Naive thymus-derived CD8-positive, alpha-beta T cell (primary cell): ENCODE results near the gene PHIP. TPM values are rescaled to one million over a fixed set of nuclear protein-coding genes. Genes with fewer than 3 reads are reported as not detected.

Experiments
- ATAC-seq, 2 donors: fragments of 150-1000 bp; cut with Tn5 transposase in 1 of 2; sonication (Bioruptor Pico), chemical (Tn5 transposase) in 1 of 2; 1 replicate in 1 of 2; 2 replicates in 1 of 2; pipeline ENCODE4 v1.10.0; 2021; ENCODE audit warnings: mild to moderate bottlenecking in 2 of 2, moderate library complexity in 2 of 2
- POLR2A ChIA-PET: fragments of 350-600 bp; sonication (Branson Sonifier 250); formaldehyde crosslinking; loops from one replicate; lab custom pipeline; 2021; ENCODE audit warnings: antibody characterized with exemption; lab: Charles Lee
- DNase-seq, 10 donors: peaks; one replicate each; pipeline versions ENCODE4 v3.0.0 to v3.0.0-alpha.2; 2020 to 2022
- H3K27ac Mint-ChIP-seq, 10 donors: one replicate each; pipeline ENCODE4 v1.8.0; 2020 to 2022; ENCODE audit warnings: mild to moderate bottlenecking in 10 of 10, mixed read lengths in 10 of 10, moderate library complexity in 4 of 10, inconsistent platforms in 1 of 10
- H3K27me3 Mint-ChIP-seq, 5 donors: one replicate each; pipeline ENCODE4 v1.8.0; 2021 to 2022; ENCODE audit warnings: mixed read lengths in 5 of 5
- H3K36me3 Mint-ChIP-seq, 3 donors: one replicate each; pipeline ENCODE4 v1.8.0; 2020 to 2022; ENCODE audit warnings: mixed read lengths in 3 of 3, mild to moderate bottlenecking in 2 of 3, inconsistent platforms in 1 of 3
- H3K4me1 Mint-ChIP-seq, 4 donors: one replicate each; pipeline ENCODE4 v1.8.0; 2021 to 2022; ENCODE audit warnings: mixed read lengths in 4 of 4
- H3K4me3 Mint-ChIP-seq, 10 donors: one replicate each; pipeline ENCODE4 v1.8.0; 2020 to 2022; ENCODE audit warnings: mild to moderate bottlenecking in 10 of 10, mixed read lengths in 10 of 10, moderate library complexity in 6 of 10, inconsistent platforms in 1 of 10
- H3K9me3 Mint-ChIP-seq, 9 donors: one replicate each; pipeline ENCODE4 v1.8.0; 2020 to 2022; ENCODE audit warnings: mixed read lengths in 9 of 9, mild to moderate bottlenecking in 3 of 9, inconsistent platforms in 1 of 9, moderate library complexity in 1 of 9
- polyA plus RNA-seq, 3 donors: library from polyadenylated mRNA; unstranded; fragments of 300-500 nt; fragmentation: Illumina TruSeq; gene quantifications; one replicate each; pipeline ENCODE4 v1.2.3, GENCODE V29; 2021
- total RNA-seq, 8 experiments: library from RNA in 2 of 8; stranded (reverse) in 2 of 8; gene quantifications; one replicate each; pipeline ENCODE4 v1.2.3 and lab custom pipeline; 2021 to 2026

The PHIP gene
- total and polyA plus RNA-seq, 5 experiments from 2014 or later: 8.6 to 46.8 (median 11.9) TPM

DNA sequence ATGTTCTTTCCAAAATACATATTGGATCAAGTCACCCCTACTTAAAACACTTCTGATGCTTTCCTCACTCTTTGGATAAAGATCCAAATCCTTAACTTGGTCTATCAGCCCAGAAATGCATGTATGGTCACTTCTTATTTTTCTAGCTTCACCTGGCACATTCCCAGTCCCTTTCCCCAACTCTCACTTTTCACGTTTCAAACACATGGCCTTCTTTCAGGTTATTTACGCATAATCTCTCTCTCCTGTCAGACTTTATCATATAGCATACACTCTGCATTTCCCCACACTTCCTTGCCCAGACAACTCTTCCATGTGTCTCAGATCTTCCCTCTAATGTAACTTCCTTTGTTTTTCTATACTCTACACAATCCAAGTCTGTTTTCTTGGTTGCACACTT lies 12.8 kb downstream of the PHIP start:
- DNase-seq (no peak), ATAC-seq (no peak)
- Mint-ChIP-seq H3K4me1 (peaks cover 5 to 24% (median 15%) of the 10 kb centered on the region in 4 donors), H3K4me3 (no peak overlapping the region), H3K27me3 (no peaks in the 10 kb centered on the region), H3K27ac (no peak overlapping the region), H3K36me3 (peaks cover 0 to 10% (median 2%) of the 10 kb centered on the region in 3 donors), H3K9me3 (no peaks in the 10 kb centered on the region)
- POLR2A ChIA-PET: interaction anchor here (4.2 kb wide), 1 partner anchor 12 kb away, joined by 17 read pairs; the partner anchor contains the start of gene PHIP

DNA sequence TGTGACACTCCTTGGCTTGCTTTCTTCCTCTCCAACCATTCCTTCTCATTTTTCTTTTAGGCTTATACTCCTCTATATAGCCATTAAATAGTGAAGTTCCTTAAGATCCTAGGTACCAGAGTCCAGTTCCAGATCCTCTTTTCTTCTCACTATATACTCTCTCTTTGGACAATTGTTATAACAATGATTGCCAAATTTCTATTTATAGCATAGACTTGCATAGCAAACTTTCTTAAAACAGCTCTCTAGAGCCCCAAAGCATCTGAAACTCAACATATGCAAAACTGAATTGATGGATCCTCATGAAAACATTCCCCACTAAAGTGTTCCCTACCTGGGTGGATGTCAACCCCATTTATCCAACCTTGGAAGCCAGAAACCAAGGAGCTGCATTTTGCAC lies 13.4 kb downstream of the PHIP start:
- Mint-ChIP-seq H3K27me3 (no peaks in the 10 kb centered on the region), H3K4me1 (peaks cover 7 to 22% (median 14%) of the 10 kb centered on the region in 4 donors), H3K36me3 (peaks cover 0 to 15% (median 2%) of the 10 kb centered on the region in 3 donors), H3K9me3 (no peaks in the 10 kb centered on the region), H3K27ac (no peak overlapping the region), H3K4me3 (no peak overlapping the region)
- POLR2A ChIA-PET: interaction anchor here (4.2 kb wide), 1 partner anchor 13 kb away, joined by 17 read pairs; the partner anchor contains the start of gene PHIP
- ATAC-seq (no peak), DNase-seq (no peak)

DNA sequence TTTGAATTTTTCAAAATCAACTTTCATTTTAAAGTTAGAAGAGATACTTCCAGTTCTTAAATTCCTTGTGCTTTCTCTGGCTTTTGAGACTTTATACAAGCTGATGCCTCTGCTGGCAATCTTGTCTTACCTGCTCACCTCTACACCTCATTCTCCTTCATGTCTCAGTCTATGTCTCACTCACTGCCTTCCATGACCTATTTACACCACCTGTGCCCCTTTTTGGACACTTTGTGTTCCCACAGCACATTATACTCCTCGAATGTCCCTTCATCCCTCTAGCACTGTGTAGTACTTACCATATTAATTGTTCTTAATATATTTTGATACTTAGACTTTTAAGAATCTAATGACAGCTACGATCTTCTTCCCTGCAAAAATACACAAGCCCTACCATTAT lies 15.3 kb downstream of the PHIP start:
- Mint-ChIP-seq H3K4me3 (no peak overlapping the region), H3K4me1 (peaks cover 8 to 15% (median 10%) of the 10 kb centered on the region in 4 donors), H3K36me3 (peaks cover 7 to 33% (median 7%) of the 10 kb centered on the region in 3 donors), H3K9me3 (no peaks in the 10 kb centered on the region), H3K27ac (no peak overlapping the region), H3K27me3 (no peaks in the 10 kb centered on the region)
- POLR2A ChIA-PET: no interaction called here
- DNase-seq (no peak), ATAC-seq (no peak)

DNA sequence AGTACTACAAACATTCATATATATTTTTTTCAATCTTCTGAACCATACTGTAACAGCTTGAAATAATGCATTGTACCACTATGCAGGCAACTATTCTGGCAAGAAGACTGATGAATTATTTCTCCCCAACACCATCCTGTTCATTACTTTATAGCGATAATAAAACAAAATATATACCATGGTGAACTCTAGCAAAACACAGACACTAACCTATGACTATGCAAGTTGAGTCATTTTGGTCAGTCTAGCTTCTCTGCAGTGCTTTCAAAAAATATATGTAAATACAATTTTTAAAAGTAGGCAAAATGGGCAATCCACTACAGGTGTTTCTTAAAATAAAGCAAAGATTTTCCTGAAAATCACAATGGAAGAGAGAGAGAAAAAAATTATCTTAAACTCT lies 20.3 kb downstream of the PHIP start:
- Mint-ChIP-seq H3K36me3 (peaks cover 14 to 76% (median 23%) of the 10 kb centered on the region in 3 donors), H3K27me3 (no peaks in the 10 kb centered on the region)

DNA sequence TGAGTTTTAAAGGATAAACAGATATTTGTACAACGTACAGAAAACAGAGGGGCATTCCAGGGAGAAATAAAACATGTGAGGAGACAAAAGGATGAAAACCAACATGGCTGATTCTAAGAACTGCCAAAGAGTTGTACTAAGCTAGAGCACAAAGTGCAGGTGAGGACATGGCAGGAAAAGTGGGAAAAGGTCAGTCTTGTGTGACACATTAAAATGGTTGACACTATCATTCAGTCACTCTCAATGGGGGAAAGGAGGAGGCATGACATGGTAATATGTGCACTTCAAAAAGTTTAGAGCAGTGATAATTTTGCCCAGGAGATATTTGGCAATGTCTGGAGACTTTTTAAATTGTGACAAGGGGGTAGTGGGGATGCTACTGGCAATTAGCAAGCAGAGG lies 21.8 kb downstream of the PHIP start:
- H3K9me3 Mint-ChIP-seq: peaks cover 0 to 4% (median 0%) of the 10 kb centered on the region in 9 donors
- H3K4me1 Mint-ChIP-seq: peaks cover 16 to 24% (median 18%) of the 10 kb centered on the region in 4 donors
- no peak for DNase-seq
- peak overlapping the region in 5 of 10 donors; percentile 10 to 66 (median 35) for H3K27ac Mint-ChIP-seq
- POLR2A ChIA-PET: no interaction called here
- peaks cover 24 to 89% (median 34%) of the 10 kb centered on the region in 3 donors for H3K36me3 Mint-ChIP-seq
- ATAC-seq: no peak
- H3K4me3 Mint-ChIP-seq: no peak overlapping the region
- no peaks in the 10 kb centered on the region for H3K27me3 Mint-ChIP-seq

More for the DNA sequence above, 20.3 kb downstream of the PHIP start:
- Mint-ChIP-seq H3K4me3 (no peak overlapping the region), H3K9me3 (peaks cover 0 to 3% (median 0%) of the 10 kb centered on the region in 9 donors), H3K27ac (no peak overlapping the region), H3K4me1 (peaks cover 13 to 16% (median 15%) of the 10 kb centered on the region in 4 donors)
- ATAC-seq (no peak), DNase-seq (no peak)
- POLR2A ChIA-PET: no interaction called here

DNA sequence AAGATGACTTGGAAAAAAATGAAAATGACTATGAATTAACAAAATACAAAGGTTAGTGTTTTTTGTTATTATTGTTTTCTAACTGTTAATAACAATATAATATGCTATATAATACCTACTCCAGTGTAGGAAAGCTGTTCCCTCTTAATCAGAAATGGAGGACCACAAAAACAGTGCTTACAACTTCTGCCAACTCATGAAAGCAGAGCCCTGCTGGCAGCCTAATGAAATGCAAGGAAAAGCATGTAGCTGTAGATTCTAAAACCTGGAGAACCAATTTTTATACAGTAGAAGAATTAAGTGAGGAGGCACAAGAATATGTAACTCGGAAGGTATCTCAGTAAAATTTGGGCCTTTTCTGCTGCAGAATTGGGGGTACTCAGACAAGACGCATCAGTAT lies 29.4 kb downstream of the PHIP start:
- Mint-ChIP-seq H3K9me3 (peaks cover 0 to 4% (median 0%) of the 10 kb centered on the region in 9 donors), H3K27me3 (no peaks in the 10 kb centered on the region), H3K4me3 (no peak overlapping the region), H3K27ac (no peak overlapping the region), H3K4me1 (peaks cover 23 to 50% (median 24%) of the 10 kb centered on the region in 4 donors), H3K36me3 (peaks cover 12 to 65% (median 31%) of the 10 kb centered on the region in 3 donors)
- DNase-seq (peak in 2 of 10 donors; percentile 1 to 4), ATAC-seq (peak in 1 of 2 donors; percentile 39)
- POLR2A ChIA-PET: interaction anchor here (1.0 to 1.3 kb wide), 2 partner anchors 28 to 29 kb away, joined by 3 read pairs; partner anchors contain the start of gene PHIP

DNA sequence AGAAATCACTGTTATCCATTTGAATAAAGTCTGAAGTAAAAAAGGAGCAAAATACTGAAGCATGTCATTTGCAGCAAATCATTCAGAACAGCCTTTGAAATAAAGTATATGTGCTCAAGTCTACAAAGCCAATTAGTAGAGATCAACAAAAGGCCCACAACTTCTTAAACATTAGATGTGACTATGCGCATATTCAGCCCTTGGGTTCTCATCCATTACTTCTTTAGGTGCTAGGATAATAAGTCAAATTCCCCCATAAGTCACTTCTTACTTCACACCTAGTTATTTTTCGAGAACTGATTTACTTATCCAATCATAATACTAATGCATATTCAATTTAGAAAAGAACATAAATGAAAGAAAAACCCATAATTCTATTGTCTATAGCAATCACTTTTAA lies 31.0 kb downstream of the PHIP start:
- POLR2A ChIA-PET: no interaction called here
- H3K27me3 Mint-ChIP-seq: no peaks in the 10 kb centered on the region
- H3K27ac Mint-ChIP-seq: peak overlapping the region in 1 of 10 donors; percentile 45
- ATAC-seq (no peak), DNase-seq (no peak)
- peaks cover 4 to 60% (median 17%) of the 10 kb centered on the region in 3 donors for H3K36me3 Mint-ChIP-seq
- peak overlapping the region in 1 of 10 donors; percentile 2 for H3K4me3 Mint-ChIP-seq
- no peaks in the 10 kb centered on the region for H3K9me3 Mint-ChIP-seq
- H3K4me1 Mint-ChIP-seq: peaks cover 27 to 56% (median 33%) of the 10 kb centered on the region in 4 donors

DNA sequence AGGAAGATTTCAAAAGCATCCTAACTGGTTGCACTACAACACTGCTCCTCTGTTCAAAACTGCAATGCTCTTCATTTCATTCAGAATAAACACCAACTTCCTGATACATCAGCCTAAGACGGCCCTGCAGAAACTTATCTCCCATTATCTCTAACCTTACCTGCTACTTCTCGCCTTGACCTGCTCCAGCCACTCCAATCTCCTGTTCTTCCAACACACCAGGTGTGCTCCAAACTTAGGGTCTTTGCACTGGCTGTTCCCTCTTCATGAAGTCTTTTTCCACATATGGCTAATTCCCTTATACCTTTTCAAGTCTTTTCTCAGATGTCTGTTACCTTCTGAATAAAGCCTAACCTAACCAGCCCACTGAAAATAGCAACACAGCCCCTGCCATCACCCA lies 32.1 kb downstream of the PHIP start:
- Mint-ChIP-seq H3K27me3 (no peaks in the 10 kb centered on the region), H3K36me3 (peaks cover 0 to 60% (median 15%) of the 10 kb centered on the region in 3 donors), H3K4me3 (peak overlapping the region in 5 of 10 donors; percentile 9 to 37 (median 18)), H3K9me3 (no peaks in the 10 kb centered on the region), H3K4me1 (peaks cover 28 to 52% (median 38%) of the 10 kb centered on the region in 4 donors), H3K27ac (peak overlapping the region in 8 of 10 donors; percentile 1 to 76 (median 44))
- DNase-seq (peak in 1 of 10 donors; percentile 11), ATAC-seq (peak; percentile 44 to 47)
- POLR2A ChIA-PET: no interaction called here

DNA sequence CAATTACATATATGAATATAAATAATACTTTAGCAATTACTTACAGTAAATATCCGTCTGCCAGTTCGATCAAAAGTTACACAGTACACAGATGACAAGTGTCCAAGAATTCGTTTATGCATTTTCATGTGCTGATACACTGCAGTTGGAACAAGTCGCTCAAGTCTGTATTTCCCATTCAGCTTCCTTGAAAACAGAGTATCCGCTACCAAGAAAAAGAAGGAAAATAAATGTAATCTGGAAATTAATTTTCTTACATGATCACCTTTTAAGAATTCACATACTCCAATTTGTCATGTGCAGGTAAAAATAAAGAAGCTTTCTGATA lies 35.3 kb downstream of the PHIP start:
- no peak for ATAC-seq
- no peaks in the 10 kb centered on the region for H3K27me3 Mint-ChIP-seq
- peaks cover 0 to 65% (median 25%) of the 10 kb centered on the region in 3 donors for H3K36me3 Mint-ChIP-seq
- POLR2A ChIA-PET: interaction anchor here (3.4 kb wide), 1 partner anchor 35 kb away, joined by 12 read pairs; the partner anchor contains the start of gene PHIP
- no peak overlapping the region for H3K27ac Mint-ChIP-seq
- H3K9me3 Mint-ChIP-seq: no peaks in the 10 kb centered on the region
- peaks cover 30 to 60% (median 53%) of the 10 kb centered on the region in 4 donors for H3K4me1 Mint-ChIP-seq
- DNase-seq: no peak
- peak overlapping the region in 2 of 10 donors; percentile 7 to 14 for H3K4me3 Mint-ChIP-seq

DNA sequence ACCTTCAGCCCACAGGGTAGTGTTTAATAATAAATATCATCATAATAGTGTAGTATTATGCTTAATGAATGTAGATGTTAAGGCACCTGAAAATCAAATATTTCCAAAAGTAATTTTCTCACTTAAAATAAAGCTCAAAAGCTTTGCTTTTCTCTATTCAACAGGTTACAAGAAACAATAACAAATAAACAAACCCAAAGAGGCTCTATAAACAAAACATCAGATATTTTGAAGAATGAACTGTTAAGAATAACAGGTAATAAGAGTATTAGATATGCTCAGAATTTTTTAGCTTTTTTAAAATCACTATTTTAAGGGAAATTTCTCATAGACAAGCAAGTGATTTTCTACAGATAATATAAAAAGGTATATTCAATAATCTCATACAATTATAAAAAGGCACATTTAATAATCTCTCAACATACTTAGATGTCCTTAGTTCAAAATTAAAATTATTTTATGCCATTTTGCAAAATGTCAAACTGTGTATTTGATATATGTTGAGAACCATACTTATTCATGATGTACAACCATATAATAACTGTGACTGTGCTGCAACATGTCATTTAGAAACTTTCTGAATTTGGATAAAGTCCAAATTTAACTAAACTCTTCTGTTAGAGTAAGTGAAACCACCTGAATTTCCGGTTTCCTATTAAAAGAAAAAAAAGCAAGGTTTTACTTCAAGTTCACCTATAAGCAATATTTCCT lies 35.8 kb downstream of the PHIP start:
- Mint-ChIP-seq H3K36me3 (peaks cover 0 to 67% (median 26%) of the 10 kb centered on the region in 3 donors), H3K9me3 (no peaks in the 10 kb centered on the region), H3K4me3 (peak overlapping the region in 1 of 10 donors; percentile 14), H3K27ac (no peak overlapping the region), H3K4me1 (peaks cover 28 to 60% (median 53%) of the 10 kb centered on the region in 4 donors), H3K27me3 (no peaks in the 10 kb centered on the region)
- DNase-seq (peak in 1 of 10 donors; percentile 14), ATAC-seq (peak in 1 of 2 donors; percentile 23)
- POLR2A ChIA-PET: interaction anchor here (3.4 kb wide), 1 partner anchor 36 kb away, joined by 12 read pairs; the partner anchor contains the start of gene PHIP

DNA sequence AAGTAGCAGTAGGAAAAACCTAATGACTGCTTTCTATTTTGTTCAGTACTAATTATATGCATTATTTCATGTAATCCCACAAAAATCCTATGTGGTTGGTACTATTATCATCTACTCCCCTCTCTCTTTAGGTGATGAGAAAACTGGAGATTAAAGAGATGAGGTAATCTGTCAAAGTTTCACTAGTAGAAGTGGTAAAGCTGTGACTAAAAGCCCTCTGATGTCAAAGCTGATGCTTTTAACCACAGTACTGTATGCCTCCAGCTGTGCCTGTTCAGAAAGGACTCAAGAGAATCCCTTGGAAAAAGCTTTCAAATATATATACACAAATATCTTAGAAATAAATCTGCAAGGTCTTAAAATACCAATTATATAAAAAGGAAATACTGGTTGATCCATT lies 38.0 kb downstream of the PHIP start:
- Mint-ChIP-seq H3K9me3 (no peaks in the 10 kb centered on the region), H3K36me3 (peaks cover 0 to 74% (median 30%) of the 10 kb centered on the region in 3 donors), H3K4me3 (no peak overlapping the region), H3K4me1 (peaks cover 30 to 59% (median 55%) of the 10 kb centered on the region in 4 donors), H3K27me3 (no peaks in the 10 kb centered on the region), H3K27ac (no peak overlapping the region)
- ATAC-seq: peak in 1 of 2 donors; percentile 27
- no peak for DNase-seq
- POLR2A ChIA-PET: no interaction called here

DNA sequence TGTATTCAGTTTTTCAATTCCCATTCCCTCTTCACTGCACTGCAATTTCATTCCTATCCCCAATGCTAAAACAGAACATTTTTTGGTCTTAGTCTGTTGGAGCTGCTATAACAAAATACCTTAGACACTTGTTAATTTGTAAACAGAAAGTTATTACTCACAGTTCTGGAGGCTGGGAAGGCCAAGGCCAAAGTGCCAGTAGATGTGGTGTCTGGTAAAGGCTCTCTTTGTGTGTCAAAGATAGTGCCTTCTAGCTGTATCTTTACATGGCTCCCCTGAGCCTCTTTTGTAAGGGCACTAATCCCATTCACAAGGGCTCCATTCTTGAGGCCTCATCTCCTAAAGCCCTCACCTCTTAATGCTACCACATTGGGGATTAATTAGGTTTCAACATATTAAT lies 40.0 kb downstream of the PHIP start:
- H3K4me1 Mint-ChIP-seq: peaks cover 31 to 58% (median 54%) of the 10 kb centered on the region in 4 donors
- DNase-seq: no peak
- POLR2A ChIA-PET: no interaction called here
- no peaks in the 10 kb centered on the region for H3K27me3 Mint-ChIP-seq
- ATAC-seq: no peak
- H3K27ac Mint-ChIP-seq: peak overlapping the region in 2 of 10 donors; percentile 8 to 66
- peaks cover 0 to 75% (median 38%) of the 10 kb centered on the region in 3 donors for H3K36me3 Mint-ChIP-seq
- H3K9me3 Mint-ChIP-seq: no peaks in the 10 kb centered on the region
- H3K4me3 Mint-ChIP-seq: no peak overlapping the region

DNA sequence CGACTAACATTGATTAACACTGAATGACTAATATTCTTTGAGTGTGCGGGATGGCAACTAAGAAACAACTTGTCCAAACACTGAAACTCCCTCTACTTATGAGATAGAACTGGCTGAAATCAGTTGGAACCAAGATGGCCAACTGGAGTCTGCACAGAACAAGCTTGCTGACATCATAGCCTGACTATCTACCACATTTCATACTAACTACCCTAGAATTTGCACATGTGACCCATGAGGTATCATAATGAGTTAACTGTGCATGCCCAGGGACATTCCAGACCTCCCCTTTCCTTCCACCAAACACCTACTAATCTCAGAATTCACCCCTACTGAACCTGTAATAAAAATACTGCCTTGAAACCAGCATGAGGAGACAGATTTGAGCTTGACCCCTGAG lies 43.2 kb downstream of the PHIP start:
- Mint-ChIP-seq H3K27ac (peak overlapping the region in 2 of 10 donors; percentile 43 to 90), H3K36me3 (peaks cover 2 to 68% (median 39%) of the 10 kb centered on the region in 3 donors), H3K27me3 (no peaks in the 10 kb centered on the region), H3K4me3 (no peak overlapping the region), H3K4me1 (peaks cover 35 to 62% (median 54%) of the 10 kb centered on the region in 4 donors), H3K9me3 (no peaks in the 10 kb centered on the region)
- POLR2A ChIA-PET: no interaction called here
- ATAC-seq (no peak), DNase-seq (no peak)
